CD4-positive, alpha-beta T cell treated with Interleukin-15 for 4 hours (primary cell): ENCODE measurements around the gene ATOH7.
"Not testable (repeated sequence)": the region's sequence is repeated elsewhere in the genome, so short reads cannot be mapped to it uniquely, and the experiment has no call there.

ENCODE experiments used
- DNase-seq: peaks from one replicate; pipeline ENCODE4 v3.0.0-alpha.2; 2020; ENCODE audit warnings: low spot score

ATOH7 gene

DNA sequence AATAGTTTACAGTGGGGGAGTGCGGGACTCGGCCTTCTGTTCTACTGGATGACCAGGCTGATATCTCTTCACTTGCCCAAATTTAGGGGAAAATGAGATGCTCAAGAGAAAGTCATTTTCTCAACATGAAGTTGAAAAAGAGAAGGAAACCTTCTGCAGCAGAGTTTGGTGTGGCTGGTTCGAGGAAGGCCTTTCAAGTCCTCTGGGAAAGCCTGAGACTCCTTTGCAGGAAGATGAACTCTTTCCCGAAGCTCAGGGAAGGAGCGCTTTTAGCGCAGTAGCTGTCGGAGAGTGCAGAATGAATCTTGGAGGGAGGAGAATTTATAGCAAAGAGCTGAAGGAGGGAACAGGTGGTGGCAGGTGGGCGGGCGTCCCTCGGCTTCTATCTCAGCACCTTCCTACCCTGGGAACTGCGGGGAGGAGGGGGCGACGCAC is at the start of gene ATOH7:
TSS of gene ATOH7 (minus strand) at position 297 of the 435 bp plus-strand sequence. CDS start 436 bp downstream, outside the sequence.
- no peak for DNase-seq

DNA sequence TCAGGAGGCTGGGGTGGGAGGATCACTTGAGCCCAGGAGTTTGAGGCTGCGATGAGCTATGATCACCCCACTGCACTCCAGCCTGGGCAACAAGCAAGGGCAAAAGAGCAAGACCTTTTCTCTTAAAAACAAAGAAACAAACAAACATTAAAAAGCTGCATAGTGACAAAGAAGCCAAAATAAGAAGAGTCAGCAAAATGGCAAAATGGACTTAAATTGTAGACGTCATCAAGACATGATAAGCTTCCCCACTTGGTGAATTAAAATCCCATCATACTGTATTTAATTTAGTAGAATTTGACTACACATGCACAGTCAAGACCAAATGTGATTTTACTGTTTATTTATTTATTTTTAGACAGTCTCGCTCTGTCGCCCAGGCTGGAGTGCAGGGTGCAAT is 48.8 kb upstream of the ATOH7 start:
- no peak for DNase-seq

- DNase-seq: not testable (repeated sequence)
These were observed 47.2 kb upstream of the ATOH7 start for GRCh38 chr10:68278906-68279753.

GRCh38 chr10:68277814-68278213 is 45.9 kb upstream of the ATOH7 start:
- DNase-seq: not testable (repeated sequence)

GRCh38 chr10:68276224-68276623 is 44.3 kb upstream of the ATOH7 start:
- no peak for DNase-seq

DNA sequence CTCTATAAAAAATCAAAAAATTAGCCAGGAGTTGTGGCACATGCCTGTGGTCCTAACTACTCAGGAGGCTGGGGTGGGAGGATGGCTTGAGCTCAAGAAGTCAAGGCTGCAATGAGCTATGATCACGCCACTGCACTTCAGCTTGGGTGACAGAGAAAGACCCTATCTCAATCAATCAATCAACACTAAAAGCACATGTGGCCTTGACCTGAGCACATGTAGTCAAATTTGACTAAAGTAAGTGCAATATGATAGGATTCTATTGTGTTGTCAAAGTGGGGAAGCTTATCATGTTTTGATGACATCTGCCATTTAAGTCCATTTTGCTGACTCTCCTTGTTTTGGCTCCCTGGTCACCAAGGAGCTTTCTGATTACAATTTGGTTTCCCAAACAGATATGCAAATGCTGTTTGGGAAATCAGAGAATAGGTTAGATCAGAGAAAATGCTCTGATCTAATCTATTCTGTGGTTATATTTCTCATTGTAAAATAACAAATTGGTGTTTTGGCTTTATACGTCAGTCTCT is 43.8 kb upstream of the ATOH7 start:
- no peak for DNase-seq

DNA sequence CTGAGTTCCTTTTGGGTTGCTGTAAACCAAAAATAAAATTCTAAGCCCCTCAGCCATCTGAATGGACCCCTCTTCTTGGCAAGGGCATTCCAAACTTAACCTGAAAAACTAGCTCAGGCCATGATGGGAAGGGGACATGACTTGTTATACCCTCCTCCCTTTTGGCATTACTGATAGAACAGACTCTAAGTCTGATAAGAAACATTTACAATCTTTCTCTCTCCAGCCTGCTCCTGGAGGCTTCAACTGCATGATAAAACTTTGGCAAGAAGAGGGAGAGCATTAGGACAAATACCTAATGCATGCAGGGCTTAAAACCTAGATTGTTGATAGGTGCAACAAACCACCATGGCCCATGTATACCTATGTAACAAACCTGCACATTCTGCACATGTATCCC is 40.9 kb upstream of the ATOH7 start:
- DNase-seq: no peak

- DNase-seq: no peak
These were observed 39.4 kb upstream of the ATOH7 start for GRCh38 chr10:68271196-68271882.

DNA sequence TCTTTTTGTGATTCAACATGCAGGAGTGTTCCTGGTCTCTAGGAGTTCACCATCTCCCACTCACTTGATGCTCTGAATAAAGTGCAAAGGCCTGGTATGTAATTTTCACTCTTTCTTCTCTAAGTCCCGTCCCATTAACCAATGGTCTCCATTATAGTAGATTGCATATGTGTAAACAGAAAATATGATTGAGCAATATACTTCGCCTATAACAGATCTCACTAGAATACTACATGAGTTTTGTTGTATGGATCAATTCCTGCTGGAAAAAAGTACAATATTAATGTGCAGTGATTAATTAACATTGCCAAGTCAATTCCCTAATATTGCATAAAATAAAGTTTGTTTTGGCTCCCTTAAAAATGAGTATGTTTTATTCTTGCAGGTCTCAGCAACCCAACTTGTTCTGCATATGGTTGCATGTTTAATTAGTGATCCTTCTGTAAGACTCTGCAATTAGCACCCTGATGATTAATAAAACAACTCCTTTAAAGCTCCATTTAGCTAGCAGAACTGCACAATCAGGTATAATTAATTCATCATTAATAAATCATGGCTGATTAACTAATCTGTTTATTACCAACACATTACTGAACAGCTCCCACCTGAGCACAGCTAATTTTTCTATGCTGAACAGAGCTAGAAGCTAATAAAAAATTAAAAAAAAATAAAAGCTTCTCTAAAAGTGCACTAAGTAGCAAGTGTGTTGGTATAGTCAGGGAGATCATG is 37.8 kb upstream of the ATOH7 start:
- no peak for DNase-seq

DNA sequence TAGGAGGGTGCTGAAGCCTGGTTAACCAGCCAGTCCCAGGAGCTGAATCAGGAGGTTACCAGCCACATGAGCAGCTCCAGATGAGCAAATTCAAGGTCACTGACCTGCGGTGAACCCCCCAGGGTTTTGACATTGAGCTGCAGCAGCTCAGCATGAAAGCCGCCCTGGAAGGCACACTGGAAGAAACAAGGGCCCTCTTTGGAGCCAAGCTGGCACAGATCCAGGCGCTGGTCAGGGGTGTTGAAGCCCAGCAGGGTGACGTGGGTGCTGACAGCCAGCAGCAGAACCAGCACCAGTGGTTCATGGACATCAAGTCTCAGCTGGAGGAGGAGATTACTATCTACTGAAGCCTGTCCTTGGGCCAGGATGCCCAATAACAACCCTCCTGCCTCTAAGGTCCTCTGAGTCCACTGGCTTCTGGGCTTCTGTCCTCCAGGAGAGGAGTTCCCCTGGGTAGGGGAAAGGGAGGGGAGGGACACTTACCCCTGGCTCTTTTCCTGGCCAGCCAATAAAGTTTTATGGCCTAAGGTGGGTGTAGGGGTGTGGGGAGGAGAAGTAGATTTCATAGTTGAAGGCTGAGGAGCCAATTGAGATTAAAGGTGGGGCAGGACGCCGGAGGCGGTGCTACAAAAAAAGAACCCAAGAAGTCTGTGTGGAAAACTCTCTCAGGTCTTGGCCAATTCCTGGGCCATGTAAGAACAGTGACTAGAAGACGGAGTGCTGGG is 29.4 kb upstream of the ATOH7 start:
- no peak for DNase-seq

- no peak for DNase-seq
These were observed 21.4 kb upstream of the ATOH7 start for GRCh38 chr10:68253346-68253745.

DNA sequence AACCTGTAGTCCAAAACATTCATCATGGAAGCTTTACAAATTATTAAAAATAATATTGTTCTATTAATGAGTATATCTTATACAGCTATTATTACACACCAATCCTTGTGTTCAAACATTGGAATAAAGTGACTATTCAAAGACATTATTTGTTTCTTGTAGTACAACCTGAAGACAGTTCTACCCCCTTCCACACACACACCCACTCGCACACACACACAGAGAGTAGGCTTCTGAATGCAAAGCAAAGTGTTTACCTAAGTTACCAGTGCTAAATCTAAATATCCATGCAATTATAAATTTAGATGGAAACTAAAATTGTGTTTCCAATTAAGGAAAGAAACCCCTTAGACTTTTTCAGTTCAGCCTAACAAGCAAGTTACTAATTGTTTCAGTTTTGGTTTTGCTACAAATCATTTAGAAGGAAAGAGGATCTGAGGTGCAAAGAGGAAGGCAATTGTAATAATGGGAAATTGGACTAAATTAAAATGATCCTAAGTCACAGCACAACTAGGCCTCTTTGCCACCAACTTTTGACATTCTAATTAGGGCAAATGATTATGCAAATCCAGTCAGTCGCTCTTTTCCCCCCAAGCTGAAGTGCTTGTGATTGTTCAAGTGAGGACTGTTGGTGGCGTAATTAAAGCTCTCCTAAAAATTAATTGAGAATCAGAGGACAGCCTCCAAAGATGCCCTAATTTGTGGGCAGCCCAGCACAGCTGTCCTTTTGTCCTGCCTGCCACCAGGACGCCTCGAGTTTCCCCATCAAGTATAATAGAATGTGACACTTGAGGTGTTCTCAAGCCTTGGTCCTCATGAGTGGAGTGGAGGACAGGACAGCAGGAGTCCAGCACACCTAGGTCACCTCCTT is 19.9 kb upstream of the ATOH7 start:
- no peak for DNase-seq

DNA sequence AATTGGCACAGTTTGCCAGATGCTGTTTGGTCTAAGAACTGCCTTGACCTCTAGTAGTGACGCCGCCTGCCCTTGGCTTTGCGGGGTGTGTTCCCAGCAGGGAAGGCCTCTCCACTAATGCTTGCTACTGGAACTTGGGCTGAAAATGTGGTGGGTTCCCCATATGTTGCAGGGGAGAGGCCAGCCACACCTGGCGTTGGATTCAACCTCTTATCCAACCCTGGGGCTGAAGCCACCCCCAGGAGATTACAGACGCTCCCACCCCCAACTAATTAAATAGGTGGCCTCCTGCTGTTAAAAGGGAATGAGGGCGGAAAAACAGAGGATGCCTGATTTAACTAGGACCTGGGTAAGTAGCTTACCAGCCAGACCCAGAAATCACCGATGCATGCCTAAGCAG is 19.2 kb upstream of the ATOH7 start:
- no peak for DNase-seq

DNA sequence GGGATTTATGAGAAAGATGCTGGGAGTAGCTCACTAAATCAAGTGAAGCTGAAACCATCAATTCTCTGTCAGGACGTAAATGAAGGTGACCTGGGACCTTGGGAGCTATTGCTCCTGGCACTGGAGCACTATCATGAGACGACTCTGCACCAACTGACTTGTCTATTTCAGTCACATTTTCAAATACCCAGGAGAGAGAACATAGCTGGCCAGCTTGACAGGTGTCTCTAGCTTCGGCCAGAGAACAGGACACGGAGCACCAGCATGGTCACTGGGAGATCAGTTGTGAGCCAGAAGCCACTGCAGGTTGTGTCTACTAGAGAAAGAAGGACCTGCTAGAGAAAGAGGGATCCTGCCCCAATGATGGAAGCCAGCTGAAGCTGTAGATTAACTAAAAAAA is 17.4 kb upstream of the ATOH7 start:
- DNase-seq: no peak

- DNase-seq: no peak
These were observed 16.0 kb upstream of the ATOH7 start for GRCh38 chr10:68247931-68248330.

DNA sequence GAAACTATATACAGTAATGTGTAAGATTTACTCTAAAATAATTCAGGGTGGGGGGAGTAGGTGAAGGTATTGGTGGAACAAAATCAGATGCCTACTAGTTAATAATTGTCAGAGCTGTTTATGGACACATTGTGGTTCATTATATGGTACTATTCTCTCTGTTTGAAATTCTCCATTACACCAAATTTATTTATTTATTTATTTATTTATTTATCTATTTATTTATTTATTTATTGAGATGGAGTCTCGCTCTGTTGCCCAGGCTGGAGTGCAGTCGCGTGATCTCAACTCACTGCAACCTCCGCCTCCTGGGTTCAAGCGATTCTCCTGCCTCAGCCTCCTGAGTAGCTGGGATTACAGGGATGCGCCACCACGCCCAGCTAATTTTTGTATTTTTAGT is 14.5 kb upstream of the ATOH7 start:
- not testable (repeated sequence) for DNase-seq

DNA sequence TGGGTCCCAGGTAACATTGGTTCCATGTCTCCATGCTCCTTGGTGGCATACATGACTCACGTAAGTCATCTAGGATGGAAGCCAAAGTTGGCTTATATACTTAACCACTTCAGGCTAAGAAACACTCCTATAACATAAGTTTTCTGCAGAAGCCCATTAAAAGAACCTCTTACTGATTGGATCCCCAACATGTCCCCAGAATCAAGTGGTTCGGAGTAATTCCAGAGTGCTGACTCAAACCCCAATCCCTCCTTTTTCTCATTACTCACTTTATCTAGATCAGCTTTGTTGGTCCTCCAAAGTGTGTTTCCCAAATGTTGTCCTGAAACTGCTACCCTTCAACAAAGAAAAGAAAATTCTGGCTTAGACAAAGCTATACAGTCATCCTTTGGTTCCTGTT is 10.1 kb upstream of the ATOH7 start:
- DNase-seq: no peak

DNA sequence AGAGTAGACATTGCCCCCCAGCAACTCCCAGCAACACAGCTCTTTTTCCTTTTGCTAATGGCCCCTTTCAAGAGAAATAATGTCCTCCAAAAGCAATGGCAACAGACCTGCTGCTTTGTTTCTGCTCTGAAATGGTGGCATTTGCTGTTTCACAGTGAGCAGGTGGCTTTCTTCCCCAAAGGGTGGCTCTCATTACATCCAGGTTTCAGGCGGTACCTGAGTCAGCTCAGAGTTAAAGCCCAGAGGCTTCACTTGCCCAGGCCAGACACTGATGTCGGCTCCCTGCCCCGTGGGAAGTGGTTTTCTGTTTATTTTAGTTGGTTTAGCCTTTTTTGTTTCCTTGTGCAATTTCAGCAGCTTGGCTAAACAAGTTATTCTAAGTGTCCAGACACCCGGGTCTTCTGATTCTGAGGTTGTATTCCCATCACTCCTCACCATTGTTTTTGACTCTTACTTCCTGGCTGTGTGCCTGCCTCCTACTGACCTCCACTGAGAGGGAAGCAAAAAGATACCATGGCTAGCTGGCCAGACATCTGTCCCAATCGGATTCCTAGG is 7.8 kb upstream of the ATOH7 start:
- DNase-seq: no peak

- no peak for DNase-seq
These were observed 7.2 kb upstream of the ATOH7 start for GRCh38 chr10:68239069-68239468.

- DNase-seq: no peak
These were observed 6.5 kb upstream of the ATOH7 start for GRCh38 chr10:68238371-68238770.

DNA sequence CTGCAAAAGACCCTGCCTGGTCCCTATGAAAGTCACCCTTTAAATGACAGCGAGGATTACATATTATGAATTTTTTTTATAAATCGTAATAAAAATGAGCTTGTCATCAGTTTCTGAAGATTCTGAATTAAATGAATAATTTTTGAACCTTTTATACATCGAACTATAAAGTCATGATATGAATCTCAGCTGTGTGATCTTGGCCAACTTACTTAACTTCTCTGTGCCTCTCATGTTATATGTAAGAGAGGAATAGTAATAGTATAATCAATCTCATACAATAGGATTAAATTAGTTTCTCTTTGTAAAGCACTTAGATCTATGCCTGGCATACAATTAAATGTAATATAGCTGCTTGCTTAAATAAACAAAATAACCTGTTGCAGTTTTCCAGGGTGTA is 5.3 kb upstream of the ATOH7 start:
- no peak for DNase-seq
